OCI-LY3 (cell line): ENCODE measurements around the gene RGL1.

Source experiments
- CTCF ChIP-seq: fragments of 200-600, 300-600 bp; sonication (generic); IDR thresholded peaks from 2 replicates; pipeline ENCODE4 v1.5.1; 2014; ENCODE audit warnings: antibody characterized with exemption, low read length, low read depth
- EZH2phosphoT487 ChIP-seq: fragments of 200-600 bp; shearing (Covaris generic); IDR thresholded peaks from 2 replicates; pipeline ENCODE4 v1.6.1; 2018; ENCODE audit warnings: antibody characterized with exemption, mixed run types, low read depth

DNA sequence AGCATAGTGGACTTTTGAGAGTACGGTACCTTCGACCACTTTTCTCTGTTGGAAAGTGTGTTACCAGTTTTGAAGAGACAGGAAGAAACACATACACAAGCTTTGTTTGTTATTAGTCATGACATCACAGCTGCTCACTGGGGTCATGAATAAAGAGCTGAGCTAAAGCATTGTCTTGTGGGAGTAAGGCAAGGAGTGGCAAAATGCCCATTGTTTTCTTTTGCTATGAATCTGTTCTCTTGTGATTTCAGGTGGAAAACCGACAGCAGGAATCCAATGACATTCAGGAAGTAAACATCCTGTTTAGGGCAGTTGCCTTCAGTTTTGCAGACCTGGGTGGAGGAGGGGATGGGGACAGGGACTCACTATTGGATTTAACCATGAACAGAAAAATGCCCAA is 66.2 kb downstream of the RGL1 start:
- TF ChIP-seq CTCF: no peak
- TF ChIP-seq EZH2phosphoT487: no peak
